ENCODE data around the gene OSBPL6. TPM values are rescaled to one million over a fixed set of nuclear protein-coding genes. Genes with fewer than 3 reads are reported as not detected.

The OSBPL6 gene
- total and polyA plus RNA-seq, 9 of the 15 experiments (the other 6 are each of a cell fraction or from before 2014, with no cell fraction given): 3.4 to 12.7 (median 9.3) TPM

DNA sequence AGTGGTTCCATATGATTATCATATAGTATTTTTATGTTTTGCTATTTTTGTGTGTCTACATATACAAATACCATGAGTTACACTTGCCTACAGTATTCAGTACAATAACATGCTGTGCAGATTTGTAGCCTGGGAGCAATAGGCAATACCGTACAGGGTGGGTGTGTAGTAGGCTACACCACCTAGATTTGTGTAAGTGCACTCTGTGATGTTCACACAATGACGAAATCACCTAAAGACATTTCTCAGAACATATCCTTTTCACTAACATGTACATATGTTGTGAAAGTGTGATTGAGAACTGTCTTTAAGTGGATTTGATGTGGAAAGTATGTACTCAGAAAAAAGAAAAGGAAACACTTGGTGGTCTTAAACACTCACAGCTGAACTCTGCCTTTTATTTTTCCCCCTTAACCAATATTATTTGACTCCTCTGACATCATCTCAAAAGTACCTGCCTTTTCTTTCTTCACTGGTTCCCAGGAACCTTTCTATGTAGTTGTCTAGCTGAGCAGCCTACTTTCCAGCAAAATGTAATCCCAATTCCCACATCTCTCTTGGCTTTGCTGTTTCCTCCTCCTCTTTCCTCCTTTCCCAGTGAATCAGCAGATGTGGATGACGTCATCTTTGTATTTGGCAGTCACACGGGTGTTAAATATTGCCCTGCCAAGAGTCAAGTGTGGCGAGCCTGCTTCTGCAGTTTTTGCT lies 47.7 kb downstream of the OSBPL6 start (continued):
- TF ChIP-seq, protein P1, sequence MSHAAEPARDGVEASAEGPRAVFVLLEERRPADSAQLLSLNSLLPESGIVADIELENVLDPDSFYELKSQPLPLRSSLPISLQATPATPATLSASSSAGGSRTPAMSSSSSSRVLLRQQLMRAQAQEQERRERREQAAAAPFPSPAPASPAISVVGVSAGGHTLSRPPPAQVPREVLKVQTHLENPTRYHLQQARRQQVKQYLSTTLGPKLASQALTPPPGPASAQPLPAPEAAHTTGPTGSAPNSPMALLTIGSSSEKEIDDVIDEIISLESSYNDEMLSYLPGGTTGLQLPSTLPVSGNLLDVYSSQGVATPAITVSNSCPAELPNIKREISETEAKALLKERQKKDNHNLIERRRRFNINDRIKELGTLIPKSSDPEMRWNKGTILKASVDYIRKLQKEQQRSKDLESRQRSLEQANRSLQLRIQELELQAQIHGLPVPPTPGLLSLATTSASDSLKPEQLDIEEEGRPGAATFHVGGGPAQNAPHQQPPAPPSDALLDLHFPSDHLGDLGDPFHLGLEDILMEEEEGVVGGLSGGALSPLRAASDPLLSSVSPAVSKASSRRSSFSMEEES (CRISPR knock-in tag; IDR thresholded peaks at IDR 0.05): no peak
- TF ChIP-seq POLR2B (IDR thresholded peaks at IDR 0.05; ENCODE audit: low read depth, partially characterized antibody) (no peak), SRSF7 (optimal IDR thresholded peaks at IDR 0.05; ENCODE audit: low read depth, low read length) (no peak), BACH1 (tag; IDR thresholded peaks at IDR 0.05) (peak; percentile 51; the same call in 1 of the 2 replicates), ZNF407 (IDR thresholded peaks at IDR 0.05; ENCODE audit: low read depth) (no peak), SETDB1 (IDR thresholded peaks at IDR 0.05; ENCODE audit: low read length) (no peak), USF1 (CRISPR knock-in tag; IDR thresholded peaks at IDR 0.05) (no peak), ZC3H11A (IDR thresholded peaks at IDR 0.05; ENCODE audit: low read depth, low read length) (no peak), MAFF (IDR thresholded peaks at IDR 0.05; ENCODE audit: low read length) (no peak), TBP (optimal IDR thresholded peaks at IDR 0.05; ENCODE audit: low read depth, low read length) (no peak), FOXM1 (IDR thresholded peaks at IDR 0.05; ENCODE audit: low read depth) (no peak), FOXM1 (CRISPR knock-in tag; IDR thresholded peaks at IDR 0.05; ENCODE audit: low read depth) (no peak)
- TF ChIP-seq, protein P2, sequence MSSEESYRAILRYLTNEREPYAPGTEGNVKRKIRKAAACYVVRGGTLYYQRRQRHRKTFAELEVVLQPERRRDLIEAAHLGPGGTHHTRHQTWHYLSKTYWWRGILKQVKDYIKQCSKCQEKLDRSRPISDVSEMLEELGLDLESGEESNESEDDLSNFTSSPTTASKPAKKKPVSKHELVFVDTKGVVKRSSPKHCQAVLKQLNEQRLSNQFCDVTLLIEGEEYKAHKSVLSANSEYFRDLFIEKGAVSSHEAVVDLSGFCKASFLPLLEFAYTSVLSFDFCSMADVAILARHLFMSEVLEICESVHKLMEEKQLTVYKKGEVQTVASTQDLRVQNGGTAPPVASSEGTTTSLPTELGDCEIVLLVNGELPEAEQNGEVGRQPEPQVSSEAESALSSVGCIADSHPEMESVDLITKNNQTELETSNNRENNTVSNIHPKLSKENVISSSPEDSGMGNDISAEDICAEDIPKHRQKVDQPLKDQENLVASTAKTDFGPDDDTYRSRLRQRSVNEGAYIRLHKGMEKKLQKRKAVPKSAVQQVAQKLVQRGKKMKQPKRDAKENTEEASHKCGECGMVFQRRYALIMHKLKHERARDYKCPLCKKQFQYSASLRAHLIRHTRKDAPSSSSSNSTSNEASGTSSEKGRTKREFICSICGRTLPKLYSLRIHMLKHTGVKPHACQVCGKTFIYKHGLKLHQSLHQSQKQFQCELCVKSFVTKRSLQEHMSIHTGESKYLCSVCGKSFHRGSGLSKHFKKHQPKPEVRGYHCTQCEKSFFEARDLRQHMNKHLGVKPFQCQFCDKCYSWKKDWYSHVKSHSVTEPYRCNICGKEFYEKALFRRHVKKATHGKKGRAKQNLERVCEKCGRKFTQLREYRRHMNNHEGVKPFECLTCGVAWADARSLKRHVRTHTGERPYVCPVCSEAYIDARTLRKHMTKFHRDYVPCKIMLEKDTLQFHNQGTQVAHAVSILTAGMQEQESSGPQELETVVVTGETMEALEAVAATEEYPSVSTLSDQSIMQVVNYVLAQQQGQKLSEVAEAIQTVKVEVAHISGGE (CRISPR knock-in tag; IDR thresholded peaks at IDR 0.05): no peak
